ENCODE data around the gene TSPO2. TPM values are rescaled to one million over a fixed set of nuclear protein-coding genes. Genes with fewer than 3 reads are reported as not detected.

The TSPO2 gene
- total and polyA plus RNA-seq, 2 of the 13 experiments (the other 11 are each of a cell fraction or from before 2014, with no cell fraction given) = 0.55 TPM; not detected in 1

DNA sequence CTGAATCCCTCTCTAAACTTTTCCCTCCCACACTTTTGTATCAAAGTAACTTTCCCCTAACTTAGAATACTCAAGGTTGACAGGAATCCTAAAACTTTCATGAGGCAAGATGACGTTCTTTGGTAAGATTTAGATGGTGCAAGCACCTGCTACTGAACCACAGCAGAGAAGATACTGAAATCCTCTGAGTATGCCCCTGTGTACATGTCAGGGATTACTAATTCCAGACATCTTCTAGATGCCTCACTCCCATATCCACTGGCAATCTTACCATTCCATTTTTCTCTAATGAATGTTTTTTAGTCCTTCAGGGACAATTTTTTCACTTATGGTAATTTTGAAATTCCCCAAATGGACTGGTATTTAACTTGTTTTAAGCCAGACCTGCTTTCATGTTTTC lies 19.8 kb downstream of the TSPO2 start:
- H3K4me1 ChIP-seq (ENCODE audit: insufficient read depth, low read length) = peaks cover 74% of the 10 kb centered on the region
- H3K27me3 ChIP-seq (ENCODE audit: control insufficient read depth in 1 of 2, insufficient read depth in 2 of 2, low read length in 2 of 2) = no peaks in the 10 kb centered on the region
- DNase-seq (ENCODE audit: low spot score) = no peak
- H3K27ac ChIP-seq (ENCODE audit: extremely low read length, insufficient read depth, low read length) = no peak overlapping the region
- CTCF ChIA-PET (ENCODE audit: low intra/inter-chr PET ratio, low total read pairs) = no interaction called here
- H3K36me3 ChIP-seq (replicated peaks in 1 of 2; ENCODE audit: control insufficient read depth in 1 of 2, insufficient read depth in 2 of 2, low read length in 2 of 2) = peaks cover 6 to 7% of the 10 kb centered on the region in 2 experiments; a peak in 4 of 5 replicates
- in situ Hi-C loops (cut with HindIII; ENCODE audit: extremely low pct_ligation_motif_present, low pct_unique_long_range_greater_than_20kb) (no loop called here), intact Hi-C loops (cut with micrococcal nuclease; ENCODE audit: unreplicated experiment) (loop anchor here (10.0 kb wide), 1 partner anchor 737 kb away; no protein-coding TSS in a partner anchor)
- H2AFZ ChIP-seq (ENCODE audit: low read length) = no peak overlapping the region
- H3K4me2 ChIP-seq (ENCODE audit: low read depth, low read length) = no peak overlapping the region
- FAIRE-seq = no peak
- no peaks in the 10 kb centered on the region for H3K9me3 ChIP-seq (ENCODE audit: low read length)
- POLR2A ChIA-PET = no interaction called here
- no peak for ATAC-seq
- no peak overlapping the region for H3K9ac ChIP-seq (ENCODE audit: insufficient read depth, low read depth, low read length)
- BruUV-seq (replicated peaks) = no TSS peak
- H4K20me1 ChIP-seq (ENCODE audit: insufficient read depth, low read length) = no peaks in the 10 kb centered on the region
- H3K4me3 ChIP-seq (replicated peaks in 1 of 3; ENCODE audit: insufficient read depth in 1 of 3, low read depth in 2 of 3, low read length in 3 of 3) = no peak overlapping the region
- no peak for TF ChIP-seq WIZ (CRISPR knock-in tag; IDR thresholded peaks at IDR 0.05)
- no peak for TF ChIP-seq DR1 (CRISPR knock-in tag; IDR thresholded peaks at IDR 0.05)
- no peaks in the 10 kb centered on the region for H3K79me2 ChIP-seq (ENCODE audit: insufficient read depth, low read length)
- WGBS (ENCODE audit: low lambda C conversion rate) = 96% methylated on average over 1 of the region's 1 CpG

- H3K27me3 ChIP-seq (ENCODE audit: control insufficient read depth in 1 of 2, insufficient read depth in 2 of 2, low read length in 2 of 2) = no peaks in the 10 kb centered on the region
- H2AFZ ChIP-seq (ENCODE audit: low read length) = no peak overlapping the region
- peak overlapping the region; percentile 28; the same call in 1 of the 2 replicates for H3K9ac ChIP-seq (ENCODE audit: insufficient read depth, low read depth, low read length)
- peak overlapping the region; percentile 59 for H3K4me2 ChIP-seq (ENCODE audit: low read depth, low read length)
- ChIA-PET POLR2A (interaction anchor here (0.8 to 2.7 kb wide), 11 partner anchors 9 to 167 kb away, joined by 3 to 44 read pairs (median 8); partner anchors contain the start of genes APOBEC2, NFYA, OARD1 and TSPO2), CTCF (ENCODE audit: low intra/inter-chr PET ratio, low total read pairs) (interaction anchor here (4.1 to 5.3 kb wide), 3 partner anchors 25 to 57 kb away, joined by 25 to 56 read pairs (median 41); partner anchors contain the start of gene UNC5CL)
- in situ Hi-C loops (cut with HindIII; ENCODE audit: extremely low pct_ligation_motif_present, low pct_unique_long_range_greater_than_20kb) = no loop called here
- FAIRE-seq = peak; percentile 92
- no peak overlapping the region; a peak in 1 of 6 replicates for H3K4me3 ChIP-seq (replicated peaks in 1 of 3; ENCODE audit: insufficient read depth in 1 of 3, low read depth in 2 of 3, low read length in 3 of 3)
- H3K9me3 ChIP-seq (ENCODE audit: low read length) = no peaks in the 10 kb centered on the region
- peaks cover 59% of the 10 kb centered on the region for H3K4me1 ChIP-seq (ENCODE audit: insufficient read depth, low read length)
- 0% methylated on average over 2 of the region's 2 CpGs for WGBS (ENCODE audit: low lambda C conversion rate)
- H3K27ac ChIP-seq (ENCODE audit: extremely low read length, insufficient read depth, low read length) = peak overlapping the region; percentile 75
- peaks cover 6 to 20% of the 10 kb centered on the region in 2 experiments for H3K36me3 ChIP-seq (replicated peaks in 1 of 2; ENCODE audit: control insufficient read depth in 1 of 2, insufficient read depth in 2 of 2, low read length in 2 of 2)
- H3K79me2 ChIP-seq (ENCODE audit: insufficient read depth, low read length) = no peaks in the 10 kb centered on the region
- BruUV-seq (replicated peaks) = no TSS peak
- intact Hi-C loops (cut with micrococcal nuclease; ENCODE audit: unreplicated experiment) = loop anchor here (10.0 kb wide), 1 partner anchor 739 kb away; no protein-coding TSS in a partner anchor
- H4K20me1 ChIP-seq (ENCODE audit: insufficient read depth, low read length) = no peaks in the 10 kb centered on the region
- ATAC-seq = peak; percentile 86
- peak; percentile 97 for DNase-seq (ENCODE audit: low spot score)
- no peak for TF ChIP-seq CENPT (CRISPR knock-in tag; IDR thresholded peaks at IDR 0.05; ENCODE audit: low read depth)
- no peak for TF ChIP-seq KLF11 (CRISPR knock-in tag; IDR thresholded peaks at IDR 0.05)
- TF ChIP-seq, protein P1, sequence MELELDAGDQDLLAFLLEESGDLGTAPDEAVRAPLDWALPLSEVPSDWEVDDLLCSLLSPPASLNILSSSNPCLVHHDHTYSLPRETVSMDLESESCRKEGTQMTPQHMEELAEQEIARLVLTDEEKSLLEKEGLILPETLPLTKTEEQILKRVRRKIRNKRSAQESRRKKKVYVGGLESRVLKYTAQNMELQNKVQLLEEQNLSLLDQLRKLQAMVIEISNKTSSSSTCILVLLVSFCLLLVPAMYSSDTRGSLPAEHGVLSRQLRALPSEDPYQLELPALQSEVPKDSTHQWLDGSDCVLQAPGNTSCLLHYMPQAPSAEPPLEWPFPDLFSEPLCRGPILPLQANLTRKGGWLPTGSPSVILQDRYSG (CRISPR knock-in tag; IDR thresholded peaks at IDR 0.05) = no peak
- peak; percentile 48; the same call in 1 of the 2 replicates for TF ChIP-seq ZNF205 (CRISPR knock-in tag; IDR thresholded peaks at IDR 0.05)
- TF ChIP-seq SNAPC2 (CRISPR knock-in tag; IDR thresholded peaks at IDR 0.05) = no peak
- peak; percentile 79 for TF ChIP-seq FOXA3 (CRISPR knock-in tag; IDR thresholded peaks at IDR 0.05)
- TF ChIP-seq TOE1 (CRISPR knock-in tag; IDR thresholded peaks at IDR 0.05) = no peak
- no peak for TF ChIP-seq GZF1 (CRISPR knock-in tag; IDR thresholded peaks at IDR 0.05)
Measured at GRCh38 chr6:41063884-41064285, 21.6 kb downstream of the TSPO2 start.

Measured in HepG2 (cell line).